ENCODE results near the gene PHKG2.

Gene PHKG2

DNA sequence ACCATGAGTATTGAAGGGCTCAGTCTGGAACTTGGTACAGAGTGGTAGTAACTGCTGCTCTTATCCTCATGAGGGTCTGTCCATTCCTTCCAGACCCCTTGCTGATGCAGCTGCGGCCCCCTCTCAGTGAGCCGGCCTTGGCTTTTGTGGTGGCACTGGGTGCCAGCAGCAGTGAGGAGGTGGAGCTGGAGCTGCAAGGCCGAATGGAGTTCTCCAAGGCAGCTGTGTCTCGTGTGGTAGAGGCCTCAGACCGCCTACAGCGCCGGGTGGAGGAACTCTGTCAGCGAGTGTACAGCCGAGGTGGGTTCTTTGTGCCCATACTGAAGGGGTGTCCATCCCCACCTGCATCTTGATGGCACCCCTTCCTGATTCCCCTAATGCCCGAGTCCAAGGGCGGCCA is 15.9 kb downstream of the PHKG2 start:
- TF ChIP-seq ZFX (IDR thresholded peaks at IDR 0.05; ENCODE audit: borderline replicate concordance), result no peak
- TF ChIP-seq, protein P1, sequence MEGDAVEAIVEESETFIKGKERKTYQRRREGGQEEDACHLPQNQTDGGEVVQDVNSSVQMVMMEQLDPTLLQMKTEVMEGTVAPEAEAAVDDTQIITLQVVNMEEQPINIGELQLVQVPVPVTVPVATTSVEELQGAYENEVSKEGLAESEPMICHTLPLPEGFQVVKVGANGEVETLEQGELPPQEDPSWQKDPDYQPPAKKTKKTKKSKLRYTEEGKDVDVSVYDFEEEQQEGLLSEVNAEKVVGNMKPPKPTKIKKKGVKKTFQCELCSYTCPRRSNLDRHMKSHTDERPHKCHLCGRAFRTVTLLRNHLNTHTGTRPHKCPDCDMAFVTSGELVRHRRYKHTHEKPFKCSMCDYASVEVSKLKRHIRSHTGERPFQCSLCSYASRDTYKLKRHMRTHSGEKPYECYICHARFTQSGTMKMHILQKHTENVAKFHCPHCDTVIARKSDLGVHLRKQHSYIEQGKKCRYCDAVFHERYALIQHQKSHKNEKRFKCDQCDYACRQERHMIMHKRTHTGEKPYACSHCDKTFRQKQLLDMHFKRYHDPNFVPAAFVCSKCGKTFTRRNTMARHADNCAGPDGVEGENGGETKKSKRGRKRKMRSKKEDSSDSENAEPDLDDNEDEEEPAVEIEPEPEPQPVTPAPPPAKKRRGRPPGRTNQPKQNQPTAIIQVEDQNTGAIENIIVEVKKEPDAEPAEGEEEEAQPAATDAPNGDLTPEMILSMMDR (IDR thresholded peaks at IDR 0.05), result no peak
- H3K27ac ChIP-seq, result no peak overlapping the region

DNA sequence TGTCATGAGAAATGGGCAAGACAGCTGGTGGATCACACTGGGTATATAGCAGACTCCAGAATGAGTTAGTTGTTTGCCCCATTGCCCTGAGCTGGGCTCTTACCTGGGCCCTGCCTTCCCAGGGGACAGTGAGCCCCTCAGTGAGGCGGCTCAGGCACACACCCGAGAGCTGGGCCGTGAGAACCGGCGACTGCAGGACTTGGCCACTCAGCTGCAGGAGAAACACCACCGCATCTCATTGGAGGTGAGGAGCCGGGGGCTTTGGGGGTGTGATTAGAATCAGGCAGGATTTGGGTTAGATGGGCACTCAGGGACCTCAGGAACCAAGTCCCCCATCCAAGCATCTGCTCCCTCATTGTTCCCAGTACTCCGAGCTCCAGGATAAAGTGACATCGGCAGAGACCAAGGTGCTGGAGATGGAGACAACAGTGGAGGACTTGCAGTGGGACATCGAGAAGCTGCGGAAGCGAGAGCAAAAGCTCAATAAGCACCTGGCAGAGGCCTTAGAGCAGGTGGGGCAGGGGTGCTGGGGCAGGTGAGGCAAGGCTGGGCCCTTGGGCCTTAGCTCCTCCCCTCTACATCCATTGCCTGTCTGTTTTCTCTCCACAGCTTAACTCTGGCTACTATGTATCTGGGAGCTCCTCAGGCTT is 16.7 kb downstream of the PHKG2 start:
- no peak for TF ChIP-seq ZFX (IDR thresholded peaks at IDR 0.05; ENCODE audit: borderline replicate concordance)
- TF ChIP-seq, protein P1 (IDR thresholded peaks at IDR 0.05), result no peak
- H3K27ac ChIP-seq, result no peak overlapping the region

DNA sequence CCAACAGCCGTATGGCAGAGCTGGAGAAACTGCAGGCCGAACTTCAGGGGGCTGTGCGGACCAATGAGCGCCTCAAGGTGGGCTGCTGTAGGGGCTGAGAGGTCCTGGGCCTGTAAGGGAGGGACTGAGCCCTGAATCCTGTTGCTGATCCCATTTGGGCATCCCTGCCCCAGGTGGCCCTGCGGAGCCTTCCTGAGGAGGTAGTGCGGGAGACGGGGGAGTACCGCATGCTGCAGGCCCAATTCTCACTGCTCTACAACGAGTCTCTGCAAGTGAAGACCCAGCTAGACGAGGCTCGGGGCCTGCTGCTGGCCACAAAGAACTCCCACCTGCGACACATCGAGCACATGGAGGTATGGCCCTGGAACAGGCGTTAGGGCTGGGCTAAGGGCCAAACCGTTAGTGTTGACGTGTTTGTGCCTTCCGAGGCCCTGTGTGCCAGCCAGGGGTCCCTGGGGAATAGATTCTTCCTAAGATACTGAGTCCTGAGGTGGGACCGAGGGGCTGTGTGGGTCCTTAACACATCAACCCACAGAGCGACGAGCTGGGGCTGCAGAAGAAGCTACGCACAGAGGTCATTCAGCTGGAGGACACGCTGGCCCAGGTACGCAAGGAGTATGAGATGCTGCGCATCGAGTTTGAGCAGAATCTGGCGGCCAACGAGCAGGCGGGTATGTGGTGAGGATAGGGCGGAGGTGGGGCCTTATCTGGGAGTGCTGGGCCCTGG is 18.1 kb downstream of the PHKG2 start:
- TF ChIP-seq ZFX (IDR thresholded peaks at IDR 0.05; ENCODE audit: borderline replicate concordance), result no peak
- TF ChIP-seq, protein P1 (IDR thresholded peaks at IDR 0.05), result no peak
- no peak overlapping the region for H3K27ac ChIP-seq

DNA sequence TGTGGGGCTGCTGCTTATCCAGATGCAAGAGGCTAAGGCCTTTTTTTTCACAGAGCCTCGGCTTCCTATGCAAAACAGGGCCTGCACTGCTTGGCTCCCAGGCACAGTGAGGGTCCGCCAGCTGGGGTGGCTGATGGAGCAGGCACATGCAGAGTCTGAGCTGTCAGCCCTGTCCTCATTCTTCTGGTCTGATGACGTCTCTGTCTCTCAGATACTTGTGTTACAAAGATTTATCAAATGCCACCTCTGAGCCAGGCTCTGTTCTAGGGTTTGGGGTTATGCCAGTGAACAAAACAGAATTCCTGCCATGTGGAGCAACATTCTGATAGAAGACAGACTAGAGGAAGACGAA is 18.7 kb downstream of the PHKG2 start:
- TF ChIP-seq, protein P1 (IDR thresholded peaks at IDR 0.05), result no peak
- TF ChIP-seq ZFX (IDR thresholded peaks at IDR 0.05; ENCODE audit: borderline replicate concordance), result no peak
- H3K27ac ChIP-seq, result no peak overlapping the region

DNA sequence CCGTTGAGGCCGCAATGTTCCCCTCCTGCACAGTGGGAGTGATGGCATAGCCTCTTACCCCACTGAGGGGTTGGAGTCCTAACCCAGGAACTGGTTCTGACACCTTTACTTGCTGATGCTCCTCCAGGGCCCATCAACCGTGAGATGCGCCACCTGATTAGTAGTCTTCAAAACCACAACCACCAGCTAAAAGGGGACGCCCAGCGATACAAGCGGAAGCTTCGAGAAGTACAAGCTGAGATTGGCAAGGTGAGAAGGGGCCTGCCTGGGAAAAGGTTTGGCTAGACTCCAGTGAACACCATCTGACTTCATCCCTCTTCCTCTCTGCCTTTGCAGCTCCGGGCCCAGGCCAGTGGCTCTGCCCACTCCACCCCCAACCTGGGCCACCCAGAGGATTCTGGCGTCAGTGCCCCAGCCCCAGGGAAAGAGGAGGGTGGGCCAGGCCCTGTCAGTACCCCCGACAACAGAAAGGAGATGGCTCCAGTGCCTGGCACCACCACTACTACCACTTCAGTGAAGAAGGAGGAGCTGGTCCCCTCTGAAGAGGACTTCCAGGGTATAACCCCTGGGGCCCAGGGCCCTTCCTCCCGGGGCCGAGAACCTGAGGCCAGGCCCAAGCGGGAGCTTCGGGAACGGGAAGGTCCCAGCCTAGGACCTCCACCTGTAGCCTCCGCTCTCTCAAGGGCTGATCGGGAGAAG is 19.7 kb downstream of the PHKG2 start:
- no peak for TF ChIP-seq ZFX (IDR thresholded peaks at IDR 0.05; ENCODE audit: borderline replicate concordance)
- TF ChIP-seq, protein P1 (IDR thresholded peaks at IDR 0.05), result no peak
- H3K27ac ChIP-seq, result no peak overlapping the region

DNA sequence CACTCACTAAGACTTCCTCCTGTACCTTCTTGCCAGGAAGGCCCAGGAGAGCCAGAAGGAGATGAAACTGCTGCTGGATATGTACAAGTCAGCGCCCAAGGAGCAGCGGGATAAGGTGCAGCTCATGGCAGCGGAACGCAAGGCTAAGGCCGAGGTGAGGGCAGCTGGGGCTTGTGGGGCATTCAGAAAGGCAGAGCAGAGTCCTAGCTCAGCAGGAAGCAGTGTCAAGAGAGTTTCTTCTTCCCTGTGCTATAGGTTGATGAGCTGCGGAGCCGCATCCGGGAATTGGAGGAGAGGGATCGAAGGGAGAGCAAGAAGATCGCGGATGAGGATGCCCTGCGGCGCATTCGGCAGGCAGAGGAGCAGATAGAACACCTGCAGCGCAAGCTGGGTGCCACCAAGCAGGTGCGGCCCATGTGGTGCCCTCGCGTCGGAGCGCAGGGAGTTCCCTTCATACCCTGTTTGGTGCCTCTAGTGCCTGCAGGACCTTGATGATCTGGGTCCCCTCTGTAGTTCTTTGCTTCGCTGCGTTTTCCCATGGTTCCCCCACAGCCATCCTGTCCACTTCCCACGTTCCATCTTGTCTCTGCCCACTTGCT is 20.5 kb downstream of the PHKG2 start:
- H3K27ac ChIP-seq, result no peak overlapping the region
- TF ChIP-seq ZFX (IDR thresholded peaks at IDR 0.05; ENCODE audit: borderline replicate concordance), result no peak
- TF ChIP-seq, protein P1 (IDR thresholded peaks at IDR 0.05), result no peak

All from 22Rv1 (cell line).